DND-41 (cell line): ENCODE data around the gene STH.

Source experiments
- EZH2 ChIP-seq: IDR thresholded peaks from 3 replicates; pipeline ENCODE4 v1.6.1; 2012; ENCODE audit warnings: borderline replicate concordance, low read depth, mild to moderate bottlenecking, moderate library complexity, low read length, inconsistent platforms; ENCODE audit not compliant: severe bottlenecking
- TF ChIP-seq, protein P1 (sequence below): IDR thresholded peaks from 2 replicates; pipeline ENCODE4 v1.5.1; 2012; ENCODE audit warnings: borderline replicate concordance, low read length, moderate library complexity, mild to moderate bottlenecking; ENCODE audit not compliant: poor library complexity, severe bottlenecking; ENCODE audit errors: extremely low read depth

DNA sequence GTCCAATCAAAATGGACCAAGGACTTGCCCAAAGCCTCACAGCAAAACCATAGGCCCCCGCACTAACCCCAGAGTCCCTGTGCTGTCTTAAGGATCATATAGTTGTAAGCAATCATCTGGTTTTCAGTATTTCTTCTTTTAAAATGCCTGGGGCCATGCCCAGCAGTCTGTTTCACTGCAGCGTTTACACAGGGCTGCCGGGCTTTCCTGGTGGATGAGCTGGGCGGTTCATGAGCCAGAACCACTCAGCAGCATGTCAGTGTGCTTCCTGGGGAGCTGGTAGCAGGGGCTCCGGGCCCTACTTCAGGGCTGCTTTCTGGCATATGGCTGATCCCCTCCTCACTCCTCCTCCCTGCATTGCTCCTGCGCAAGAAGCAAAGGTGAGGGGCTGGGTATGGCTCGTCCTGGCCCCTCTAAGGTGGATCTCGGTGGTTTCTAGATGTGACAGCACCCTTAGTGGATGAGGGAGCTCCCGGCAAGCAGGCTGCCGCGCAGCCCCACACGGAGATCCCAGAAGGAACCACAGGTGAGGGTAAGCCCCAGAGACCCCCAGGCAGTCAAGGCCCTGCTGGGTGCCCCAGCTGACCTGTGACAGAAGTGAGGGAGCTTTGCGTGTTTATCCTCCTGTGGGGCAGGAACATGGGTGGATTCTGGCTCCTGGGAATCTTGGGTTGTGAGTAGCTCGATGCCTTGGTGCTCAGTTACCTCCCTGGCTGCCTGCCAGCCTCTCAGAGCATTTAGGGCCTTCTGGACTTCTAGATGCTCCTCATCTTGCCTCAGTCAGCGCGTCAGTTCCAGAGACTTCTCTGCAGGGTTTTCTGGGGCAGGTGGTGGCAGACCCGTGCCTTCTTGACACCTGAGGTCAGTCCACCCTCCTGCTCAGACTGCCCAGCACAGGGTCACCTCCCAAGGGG, 24.8 kb upstream of the STH start:
- no peak for TF ChIP-seq EZH2
- TF ChIP-seq, protein P1, sequence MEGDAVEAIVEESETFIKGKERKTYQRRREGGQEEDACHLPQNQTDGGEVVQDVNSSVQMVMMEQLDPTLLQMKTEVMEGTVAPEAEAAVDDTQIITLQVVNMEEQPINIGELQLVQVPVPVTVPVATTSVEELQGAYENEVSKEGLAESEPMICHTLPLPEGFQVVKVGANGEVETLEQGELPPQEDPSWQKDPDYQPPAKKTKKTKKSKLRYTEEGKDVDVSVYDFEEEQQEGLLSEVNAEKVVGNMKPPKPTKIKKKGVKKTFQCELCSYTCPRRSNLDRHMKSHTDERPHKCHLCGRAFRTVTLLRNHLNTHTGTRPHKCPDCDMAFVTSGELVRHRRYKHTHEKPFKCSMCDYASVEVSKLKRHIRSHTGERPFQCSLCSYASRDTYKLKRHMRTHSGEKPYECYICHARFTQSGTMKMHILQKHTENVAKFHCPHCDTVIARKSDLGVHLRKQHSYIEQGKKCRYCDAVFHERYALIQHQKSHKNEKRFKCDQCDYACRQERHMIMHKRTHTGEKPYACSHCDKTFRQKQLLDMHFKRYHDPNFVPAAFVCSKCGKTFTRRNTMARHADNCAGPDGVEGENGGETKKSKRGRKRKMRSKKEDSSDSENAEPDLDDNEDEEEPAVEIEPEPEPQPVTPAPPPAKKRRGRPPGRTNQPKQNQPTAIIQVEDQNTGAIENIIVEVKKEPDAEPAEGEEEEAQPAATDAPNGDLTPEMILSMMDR: no peak
